EL (cell line): ENCODE results near the gene MTCH1.
"Not testable (repeated sequence)": the region's sequence is repeated elsewhere in the genome, so short reads cannot be mapped to it uniquely, and the experiment has no call there.

Source experiments
- DNase-seq: peaks from one replicate; pipeline ENCODE4 v3.0.0-alpha.2; 2016

The MTCH1 gene

GRCh38 chr6:36946526-36946925 is 39.5 kb downstream of the MTCH1 start:
- DNase-seq: no peak

GRCh38 chr6:36945301-36945700 is 40.7 kb downstream of the MTCH1 start:
- no peak for DNase-seq

GRCh38 chr6:36944650-36945049 is 41.3 kb downstream of the MTCH1 start:
- DNase-seq: no peak

GRCh38 chr6:36942329-36942728 is 43.7 kb downstream of the MTCH1 start:
- DNase-seq: not testable (repeated sequence)

- DNase-seq: not testable (repeated sequence)
Observed at GRCh38 chr6:36941561-36941960, 44.4 kb downstream of the MTCH1 start.

- no peak for DNase-seq
Observed at GRCh38 chr6:36940027-36940426, 46.0 kb downstream of the MTCH1 start.

- not testable (repeated sequence) for DNase-seq
Observed at GRCh38 chr6:36939005-36939404, 47.0 kb downstream of the MTCH1 start.

GRCh38 chr6:36938536-36938935 is 47.5 kb downstream of the MTCH1 start:
- peak; percentile 92 for DNase-seq

- DNase-seq: no peak
Observed at GRCh38 chr6:36937896-36938295, 48.1 kb downstream of the MTCH1 start.

GRCh38 chr6:36936824-36937223 is 49.2 kb downstream of the MTCH1 start:
- DNase-seq: no peak

GRCh38 chr6:36934901-36935300 is 51.1 kb downstream of the MTCH1 start:
- DNase-seq: no peak

- no peak for DNase-seq
Observed at GRCh38 chr6:36933519-36933918, 52.5 kb downstream of the MTCH1 start.

GRCh38 chr6:36933102-36933501 is 52.9 kb downstream of the MTCH1 start:
- peak; percentile 77 for DNase-seq

GRCh38 chr6:36930483-36930882 is 55.5 kb downstream of the MTCH1 start:
- DNase-seq: no peak

GRCh38 chr6:36929607-36930006 is 56.4 kb downstream of the MTCH1 start:
- peak; percentile 22 for DNase-seq

GRCh38 chr6:36929152-36929551 is 56.8 kb downstream of the MTCH1 start:
- DNase-seq: no peak

- DNase-seq: no peak
Observed at GRCh38 chr6:36928547-36928918, 57.5 kb downstream of the MTCH1 start.

GRCh38 chr6:36927691-36928546 is 58.1 kb downstream of the MTCH1 start:
- peak; percentile 27 for DNase-seq

GRCh38 chr6:36926708-36927513 is 59.1 kb downstream of the MTCH1 start:
- DNase-seq: no peak

GRCh38 chr6:36925809-36926208 is 60.2 kb downstream of the MTCH1 start:
- no peak for DNase-seq

GRCh38 chr6:36924778-36925374 is 61.1 kb downstream of the MTCH1 start:
- DNase-seq: no peak

GRCh38 chr6:36924131-36924530 is 61.9 kb downstream of the MTCH1 start:
- peak; percentile 54 for DNase-seq

- DNase-seq: no peak
Observed at GRCh38 chr6:36920546-36920945, 65.5 kb downstream of the MTCH1 start.

GRCh38 chr6:36920049-36920448 is 65.9 kb downstream of the MTCH1 start:
- no peak for DNase-seq
